Stomach smooth muscle (tissue), 2 donors: Measurements from ENCODE around the gene PHLDA2.
"Not testable (repeated sequence)": the region's sequence is repeated elsewhere in the genome, so short reads cannot be mapped to it uniquely, and the experiment has no call there.

ENCODE experiments used
- H3K27ac ChIP-seq: one replicate; pipeline ENCODE4 v1.7.0; 2013; ENCODE audit warnings: mild to moderate bottlenecking, low read length, inconsistent platforms
- H3K27me3 ChIP-seq, 2 donors: one replicate each; pipeline ENCODE4 v1.7.0; 2013; ENCODE audit warnings: low read length in 2 of 2; ENCODE audit not compliant: insufficient read depth in 2 of 2, control insufficient read depth in 1 of 2
- H3K36me3 ChIP-seq, 2 donors: one replicate each; pipeline ENCODE4 v1.7.0; 2013; ENCODE audit warnings: low read length in 2 of 2; ENCODE audit not compliant: control insufficient read depth in 2 of 2, insufficient read depth in 2 of 2
- H3K4me1 ChIP-seq: one replicate; pipeline ENCODE4 v1.7.0; 2013; ENCODE audit warnings: low read length; ENCODE audit not compliant: control insufficient read depth, insufficient read depth
- H3K4me3 ChIP-seq, 2 donors: one replicate each; pipeline ENCODE4 v1.7.0; 2013; ENCODE audit warnings: low read length in 2 of 2
- H3K9ac ChIP-seq, 2 donors: one replicate each; pipeline ENCODE4 v1.7.0; 2013; ENCODE audit warnings: low read length in 2 of 2, mild to moderate bottlenecking in 1 of 2
- H3K9me3 ChIP-seq, 2 donors: one replicate each; pipeline ENCODE4 v1.7.0; 2013; ENCODE audit warnings: low read length in 2 of 2; ENCODE audit not compliant: control insufficient read depth in 2 of 2
- donor health status: healthy.
- donor health status: Pancreatic carcinoma.

The PHLDA2 gene

GRCh38 chr11:2912498-2912897 is 16.7 kb downstream of the PHLDA2 start:
- H3K27me3 ChIP-seq: peaks cover 4 to 14% of the 10 kb centered on the region in 2 donors
- H3K4me3 ChIP-seq: no peak overlapping the region
- H3K27ac ChIP-seq: no peak overlapping the region
- H3K9me3 ChIP-seq: no peaks in the 10 kb centered on the region
- no peaks in the 10 kb centered on the region for H3K4me1 ChIP-seq
- H3K36me3 ChIP-seq: no peaks in the 10 kb centered on the region
- H3K9ac ChIP-seq: no peak overlapping the region

- Histone ChIP-seq H3K27ac (no peak overlapping the region), H3K9me3 (peaks cover 0 to 6% of the 10 kb centered on the region in 2 donors), H3K9ac (no peak overlapping the region), H3K36me3 (no peaks in the 10 kb centered on the region), H3K4me3 (no peak overlapping the region), H3K4me1 (no peaks in the 10 kb centered on the region), H3K27me3 (peaks cover 6 to 17% of the 10 kb centered on the region in 2 donors)
Observed at GRCh38 chr11:2911785-2912391, 17.3 kb downstream of the PHLDA2 start.

GRCh38 chr11:2911088-2911784 is 18.0 kb downstream of the PHLDA2 start:
- Histone ChIP-seq H3K9me3 (peaks cover 0 to 7% of the 10 kb centered on the region in 2 donors), H3K27me3 (peaks cover 7 to 17% of the 10 kb centered on the region in 2 donors), H3K27ac (no peak overlapping the region), H3K4me1 (no peaks in the 10 kb centered on the region), H3K9ac (no peak overlapping the region), H3K4me3 (no peak overlapping the region), H3K36me3 (no peaks in the 10 kb centered on the region)

GRCh38 chr11:2910401-2910955 is 18.7 kb downstream of the PHLDA2 start:
- Histone ChIP-seq H3K27ac (no peak overlapping the region), H3K36me3 (no peaks in the 10 kb centered on the region), H3K9ac (no peak overlapping the region), H3K27me3 (peaks cover 7 to 17% of the 10 kb centered on the region in 2 donors), H3K4me3 (no peak overlapping the region), H3K9me3 (peaks cover 0 to 7% of the 10 kb centered on the region in 2 donors), H3K4me1 (no peaks in the 10 kb centered on the region)

GRCh38 chr11:2909133-2909902 is 19.9 kb downstream of the PHLDA2 start:
- peaks cover 9 to 17% of the 10 kb centered on the region in 2 donors for H3K27me3 ChIP-seq
- H3K4me3 ChIP-seq: no peak overlapping the region

GRCh38 chr11:2908130-2908529 is 21.1 kb downstream of the PHLDA2 start:
- Histone ChIP-seq H3K9me3 (peaks cover 0 to 7% of the 10 kb centered on the region in 2 donors), H3K4me3 (no peak overlapping the region), H3K27me3 (peaks cover 9 to 17% of the 10 kb centered on the region in 2 donors), H3K27ac (no peak overlapping the region), H3K4me1 (no peaks in the 10 kb centered on the region), H3K36me3 (no peaks in the 10 kb centered on the region), H3K9ac (no peak overlapping the region)

More at GRCh38 chr11:2909133-2909902, 19.9 kb downstream of the PHLDA2 start:
- H3K36me3 ChIP-seq: no peaks in the 10 kb centered on the region
- H3K9me3 ChIP-seq: peaks cover 0 to 7% of the 10 kb centered on the region in 2 donors
- no peaks in the 10 kb centered on the region for H3K4me1 ChIP-seq
- no peak overlapping the region for H3K9ac ChIP-seq
- H3K27ac ChIP-seq: no peak overlapping the region

- not testable (repeated sequence) for H3K9me3 ChIP-seq, H3K4me3 ChIP-seq, H3K36me3 ChIP-seq, H3K27ac ChIP-seq, H3K9ac ChIP-seq
- Histone ChIP-seq H3K4me1 (peaks cover 19% of the 10 kb centered on the region), H3K27me3 (peaks cover 9 to 17% of the 10 kb centered on the region in 2 donors)
Observed at GRCh38 chr11:2905299-2905698, 23.9 kb downstream of the PHLDA2 start.

- peaks cover 9 to 14% of the 10 kb centered on the region in 2 donors for H3K27me3 ChIP-seq
- H3K36me3 ChIP-seq: no peaks in the 10 kb centered on the region
- H3K4me1 ChIP-seq: peaks cover 23% of the 10 kb centered on the region
- H3K27ac ChIP-seq: no peak overlapping the region
- no peak overlapping the region for H3K4me3 ChIP-seq
- H3K9ac ChIP-seq: no peak overlapping the region
- peaks cover 0 to 7% of the 10 kb centered on the region in 2 donors for H3K9me3 ChIP-seq
Observed at GRCh38 chr11:2904153-2905052, 24.8 kb downstream of the PHLDA2 start.

- Histone ChIP-seq H3K9me3 (peaks cover 0 to 7% of the 10 kb centered on the region in 2 donors), H3K4me1 (peaks cover 30% of the 10 kb centered on the region), H3K27ac (no peak overlapping the region), H3K36me3 (no peaks in the 10 kb centered on the region), H3K27me3 (peaks cover 8 to 10% of the 10 kb centered on the region in 2 donors), H3K9ac (no peak overlapping the region), H3K4me3 (no peak overlapping the region)
Observed at GRCh38 chr11:2903672-2904011, 25.6 kb downstream of the PHLDA2 start.
